ENCODE results near the gene CPZ.

The CPZ gene

DNA sequence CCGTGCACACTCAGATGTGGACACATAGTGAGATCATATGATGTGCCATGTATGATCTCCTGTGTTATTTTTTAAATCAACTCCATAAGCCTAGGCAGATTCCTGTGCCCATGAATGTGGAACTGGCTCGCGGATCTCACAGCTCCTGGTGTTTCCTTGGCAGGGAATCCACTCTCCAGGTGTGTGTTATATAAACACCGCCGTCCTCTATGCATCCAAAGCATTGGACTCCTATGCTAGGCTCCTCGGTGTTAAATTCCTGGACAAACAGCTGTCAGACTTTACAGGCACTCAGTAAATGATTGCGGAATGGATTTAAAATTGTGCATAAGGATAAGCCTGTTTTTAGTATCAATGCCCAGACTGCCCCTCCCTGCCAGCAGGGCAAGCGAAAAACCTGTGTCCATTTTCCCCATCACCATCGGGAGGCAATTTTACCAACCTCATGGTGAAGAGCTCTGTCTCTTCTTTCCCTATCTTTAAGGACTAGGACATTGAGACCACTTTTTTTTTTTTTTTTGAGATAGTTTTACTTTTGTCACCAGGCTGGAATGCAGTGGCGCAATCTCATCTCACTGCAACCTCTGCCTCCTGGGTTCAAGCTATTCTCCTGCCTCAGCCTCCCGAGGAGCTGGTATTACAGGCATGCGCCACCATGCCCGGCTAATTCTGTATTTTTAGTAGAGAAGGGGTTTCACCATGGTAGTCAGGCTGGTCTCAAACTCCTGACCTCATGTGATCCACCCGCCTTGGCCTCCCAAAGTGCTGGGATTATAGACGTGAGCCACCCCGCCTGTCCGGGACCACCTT lies 36.0 kb upstream of the CPZ start:
- TF ChIP-seq SIN3A (IDR thresholded peaks at IDR 0.05; ENCODE audit: borderline replicate concordance, insufficient read depth, low read length) (no peak), FOXP2 (optimal IDR thresholded peaks at IDR 0.05; ENCODE audit: borderline replicate concordance, extremely low read depth, extremely low read length, insufficient read depth) (no peak), POLR2AphosphoS5 (IDR thresholded peaks at IDR 0.05; ENCODE audit: low read depth, low read length) (no peak), TAF1 (IDR thresholded peaks at IDR 0.05; ENCODE audit: borderline replicate concordance, insufficient read depth, low read length) (no peak)
- TF ChIP-seq, protein P1, sequence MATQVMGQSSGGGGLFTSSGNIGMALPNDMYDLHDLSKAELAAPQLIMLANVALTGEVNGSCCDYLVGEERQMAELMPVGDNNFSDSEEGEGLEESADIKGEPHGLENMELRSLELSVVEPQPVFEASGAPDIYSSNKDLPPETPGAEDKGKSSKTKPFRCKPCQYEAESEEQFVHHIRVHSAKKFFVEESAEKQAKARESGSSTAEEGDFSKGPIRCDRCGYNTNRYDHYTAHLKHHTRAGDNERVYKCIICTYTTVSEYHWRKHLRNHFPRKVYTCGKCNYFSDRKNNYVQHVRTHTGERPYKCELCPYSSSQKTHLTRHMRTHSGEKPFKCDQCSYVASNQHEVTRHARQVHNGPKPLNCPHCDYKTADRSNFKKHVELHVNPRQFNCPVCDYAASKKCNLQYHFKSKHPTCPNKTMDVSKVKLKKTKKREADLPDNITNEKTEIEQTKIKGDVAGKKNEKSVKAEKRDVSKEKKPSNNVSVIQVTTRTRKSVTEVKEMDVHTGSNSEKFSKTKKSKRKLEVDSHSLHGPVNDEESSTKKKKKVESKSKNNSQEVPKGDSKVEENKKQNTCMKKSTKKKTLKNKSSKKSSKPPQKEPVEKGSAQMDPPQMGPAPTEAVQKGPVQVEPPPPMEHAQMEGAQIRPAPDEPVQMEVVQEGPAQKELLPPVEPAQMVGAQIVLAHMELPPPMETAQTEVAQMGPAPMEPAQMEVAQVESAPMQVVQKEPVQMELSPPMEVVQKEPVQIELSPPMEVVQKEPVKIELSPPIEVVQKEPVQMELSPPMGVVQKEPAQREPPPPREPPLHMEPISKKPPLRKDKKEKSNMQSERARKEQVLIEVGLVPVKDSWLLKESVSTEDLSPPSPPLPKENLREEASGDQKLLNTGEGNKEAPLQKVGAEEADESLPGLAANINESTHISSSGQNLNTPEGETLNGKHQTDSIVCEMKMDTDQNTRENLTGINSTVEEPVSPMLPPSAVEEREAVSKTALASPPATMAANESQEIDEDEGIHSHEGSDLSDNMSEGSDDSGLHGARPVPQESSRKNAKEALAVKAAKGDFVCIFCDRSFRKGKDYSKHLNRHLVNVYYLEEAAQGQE (IDR thresholded peaks at IDR 0.05; ENCODE audit: insufficient read depth in 1 of 2, low read depth in 2 of 2, low read length in 2 of 2) = no peak

DNA sequence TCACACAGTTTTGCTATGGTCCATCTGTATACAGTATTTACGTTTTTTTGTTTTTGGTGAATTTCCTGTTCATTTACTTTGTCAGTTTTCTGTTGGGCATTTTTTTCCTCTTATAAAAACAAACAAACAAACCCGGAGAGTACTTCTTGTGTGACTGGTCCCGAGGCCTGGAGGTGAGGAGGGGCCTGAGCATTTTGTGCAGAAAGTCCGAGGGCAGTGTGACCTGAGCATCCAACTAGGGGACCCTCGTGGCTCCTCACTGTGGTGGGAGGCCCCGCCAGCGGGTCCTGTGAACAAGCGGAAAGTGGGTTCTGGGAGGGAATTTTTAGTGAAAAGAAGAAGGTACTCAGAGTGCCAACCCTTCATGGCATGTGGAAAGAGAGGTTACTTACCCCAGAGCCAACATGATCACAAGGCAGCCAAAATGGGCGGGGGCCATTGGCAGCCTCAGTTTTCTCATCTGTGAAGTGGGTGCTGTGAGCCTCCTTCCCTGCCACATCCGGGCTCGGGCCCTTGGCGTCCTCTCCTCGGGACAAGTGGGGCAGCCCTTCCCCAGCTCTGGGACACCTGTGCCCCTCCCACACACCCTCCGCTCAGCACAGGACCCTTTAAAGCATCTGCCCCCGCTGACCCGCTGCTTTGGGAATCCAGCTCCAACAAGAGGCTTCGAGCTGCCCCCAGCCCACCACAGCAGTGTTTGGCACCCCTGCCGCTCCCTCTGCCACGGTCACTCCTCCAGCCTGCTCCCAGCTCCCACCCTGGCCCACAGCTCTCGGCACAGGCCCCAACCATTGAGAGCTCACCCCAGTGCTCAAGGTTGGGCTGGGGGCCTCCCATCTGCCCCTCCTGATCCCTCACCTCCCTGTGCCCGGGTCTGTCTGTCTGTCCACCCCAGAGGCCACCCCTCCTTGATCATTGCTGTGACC lies 35.2 kb upstream of the CPZ start:
- TF ChIP-seq, protein P1 (IDR thresholded peaks at IDR 0.05; ENCODE audit: insufficient read depth in 1 of 2, low read depth in 2 of 2, low read length in 2 of 2) = no peak
- TF ChIP-seq SIN3A (IDR thresholded peaks at IDR 0.05; ENCODE audit: borderline replicate concordance, insufficient read depth, low read length) (no peak), TAF1 (IDR thresholded peaks at IDR 0.05; ENCODE audit: borderline replicate concordance, insufficient read depth, low read length) (no peak), FOXP2 (optimal IDR thresholded peaks at IDR 0.05; ENCODE audit: borderline replicate concordance, extremely low read depth, extremely low read length, insufficient read depth) (no peak), POLR2AphosphoS5 (IDR thresholded peaks at IDR 0.05; ENCODE audit: low read depth, low read length) (no peak)

DNA sequence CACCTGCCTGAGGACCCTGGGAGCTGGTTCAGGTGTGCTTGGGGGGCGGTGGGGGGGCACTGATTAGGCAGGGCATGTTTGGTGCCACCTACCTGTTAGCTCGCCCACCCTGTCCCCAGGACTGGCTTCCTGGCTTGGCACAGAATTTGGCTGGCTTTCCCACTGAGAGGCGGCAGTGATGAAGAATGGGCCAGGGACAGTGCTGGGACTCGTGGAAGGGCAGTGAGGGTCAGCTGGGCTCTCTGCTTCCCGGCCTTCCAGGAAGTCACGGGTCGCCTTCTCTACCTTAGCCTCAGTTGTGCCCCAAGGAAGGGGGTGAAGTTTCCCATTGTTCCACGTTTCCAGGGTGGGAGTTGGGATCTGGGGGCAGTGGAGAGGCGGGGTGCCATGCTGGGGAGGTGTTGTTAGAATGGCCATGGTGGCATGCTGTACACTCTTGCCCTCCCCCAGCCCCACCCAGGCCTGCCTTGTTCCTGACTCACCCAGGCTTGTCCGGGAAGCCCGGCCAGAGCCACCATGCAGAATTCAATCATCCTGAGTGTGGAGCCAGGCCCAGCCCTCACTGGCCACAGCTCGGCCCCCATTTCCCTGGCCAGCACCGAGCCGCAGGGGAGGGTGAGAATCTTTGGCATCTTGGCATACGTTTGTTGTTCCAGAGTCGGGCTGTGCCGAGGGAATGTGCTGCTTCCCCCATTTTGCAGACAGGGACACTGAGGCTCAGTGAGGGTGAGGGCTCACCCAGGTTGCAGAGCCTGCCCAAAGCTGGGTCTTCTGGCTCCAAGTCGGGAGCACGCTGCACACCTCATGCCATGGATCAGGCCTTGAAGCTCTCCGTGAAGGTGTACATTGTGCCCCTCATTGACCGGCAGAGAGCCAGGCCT lies 34.2 kb upstream of the CPZ start:
- TF ChIP-seq FOXP2 (optimal IDR thresholded peaks at IDR 0.05; ENCODE audit: borderline replicate concordance, extremely low read depth, extremely low read length, insufficient read depth) (no peak), TAF1 (IDR thresholded peaks at IDR 0.05; ENCODE audit: borderline replicate concordance, insufficient read depth, low read length) (no peak), POLR2AphosphoS5 (IDR thresholded peaks at IDR 0.05; ENCODE audit: low read depth, low read length) (no peak), SIN3A (IDR thresholded peaks at IDR 0.05; ENCODE audit: borderline replicate concordance, insufficient read depth, low read length) (no peak)
- TF ChIP-seq, protein P1 (IDR thresholded peaks at IDR 0.05; ENCODE audit: insufficient read depth in 1 of 2, low read depth in 2 of 2, low read length in 2 of 2) = no peak

DNA sequence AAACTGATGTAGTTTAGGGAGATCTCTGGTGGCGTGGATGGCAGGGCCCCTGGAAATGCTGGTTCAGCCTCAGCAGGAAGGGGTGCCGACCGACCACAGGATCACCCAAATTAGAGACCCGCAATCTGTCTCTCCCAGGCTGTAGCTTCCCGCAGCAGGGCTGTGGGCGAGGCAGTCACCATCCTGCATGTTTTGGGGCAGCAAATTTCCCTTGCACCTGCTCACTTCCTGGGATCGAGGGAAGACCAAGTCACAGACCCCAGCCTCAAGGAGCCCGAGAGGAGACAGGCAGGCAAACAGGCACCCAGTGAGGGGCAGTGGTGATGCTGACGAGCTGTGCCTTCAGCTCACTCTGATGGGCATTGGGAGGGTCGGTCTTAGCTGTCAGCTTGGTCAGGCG lies 33.6 kb upstream of the CPZ start:
- TF ChIP-seq FOXP2 (optimal IDR thresholded peaks at IDR 0.05; ENCODE audit: borderline replicate concordance, extremely low read depth, extremely low read length, insufficient read depth) = no peak
- TF ChIP-seq, protein P1 (IDR thresholded peaks at IDR 0.05; ENCODE audit: insufficient read depth in 1 of 2, low read depth in 2 of 2, low read length in 2 of 2) = no peak
- TF ChIP-seq SIN3A (IDR thresholded peaks at IDR 0.05; ENCODE audit: borderline replicate concordance, insufficient read depth, low read length) = no peak
- no peak for TF ChIP-seq POLR2AphosphoS5 (IDR thresholded peaks at IDR 0.05; ENCODE audit: low read depth, low read length)

Measured in PFSK-1 (cell line).